Measurements from ENCODE around the gene OR8U1.
"Not testable (repeated sequence)": the region's sequence is repeated elsewhere in the genome, so short reads cannot be mapped to it uniquely, and the experiment has no call there.

OR8U1 gene

GRCh38 chr11:56375324-56375723, at the start of gene OR8U1:
TSS of gene OR8U1 (plus strand) at chr11:56375624. CDS start at chr11:56375624, 0 bp downstream.
- Mint-ChIP-seq H3K9me3 (ENCODE audit: low read depth) (peaks cover 19% of the 10 kb centered on the region), H3K4me3 (no peak within 1 kb of the TSS), H3K36me3 (no peaks in the 10 kb centered on the region), H3K4me1 (ENCODE audit: low read depth) (no peaks in the 10 kb centered on the region), H3K27ac (no peak within 1 kb of the TSS), H3K27me3 (no peaks in the 10 kb centered on the region)

DNA sequence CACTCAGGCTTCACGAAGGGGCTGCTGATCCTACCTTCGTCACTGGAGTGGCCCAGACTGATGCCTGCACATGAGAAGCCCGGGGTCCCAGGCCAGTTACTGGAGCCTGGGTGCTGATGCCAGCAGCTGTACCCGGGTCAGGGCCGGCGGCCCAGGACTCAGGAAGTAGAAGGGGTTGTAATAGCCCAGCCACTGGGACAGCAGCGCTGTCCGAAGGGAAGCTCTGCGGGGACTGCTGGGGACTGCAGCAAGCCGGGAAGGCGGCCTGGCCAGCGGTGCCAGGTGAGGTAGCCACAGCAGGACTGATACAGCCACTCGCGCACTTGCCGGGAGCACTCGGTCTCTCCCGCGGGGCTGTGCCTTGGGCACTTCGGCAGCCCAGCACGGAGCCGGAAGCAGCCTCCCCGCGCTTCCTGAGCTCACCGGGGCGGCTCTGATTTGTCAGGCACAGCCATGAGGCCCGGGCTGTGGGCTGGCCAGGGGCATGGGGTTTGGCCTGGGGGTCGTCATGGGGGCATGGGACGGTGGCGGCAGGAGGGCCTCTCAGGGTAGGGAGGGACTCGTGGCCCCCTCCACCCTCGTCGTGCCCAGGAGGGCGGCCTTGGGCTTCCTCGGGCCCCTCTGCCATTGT, 43.4 kb upstream of the OR8U1 start:
- H3K4me3 Mint-ChIP-seq = no peak overlapping the region
- no peaks in the 10 kb centered on the region for H3K36me3 Mint-ChIP-seq
- peaks cover 4% of the 10 kb centered on the region for H3K9me3 Mint-ChIP-seq (ENCODE audit: low read depth)
- H3K27ac Mint-ChIP-seq = no peak overlapping the region
- H3K27me3 Mint-ChIP-seq = no peaks in the 10 kb centered on the region
- H3K4me1 Mint-ChIP-seq (ENCODE audit: low read depth) = no peaks in the 10 kb centered on the region

GRCh38 chr11:56333156-56333555, 42.3 kb upstream of the OR8U1 start:
- H3K4me1 Mint-ChIP-seq (ENCODE audit: low read depth) = no peaks in the 10 kb centered on the region
- no peaks in the 10 kb centered on the region for H3K36me3 Mint-ChIP-seq
- peaks cover 8% of the 10 kb centered on the region for H3K9me3 Mint-ChIP-seq (ENCODE audit: low read depth)
- no peak overlapping the region for H3K27ac Mint-ChIP-seq
- H3K27me3 Mint-ChIP-seq = no peaks in the 10 kb centered on the region
- no peak overlapping the region for H3K4me3 Mint-ChIP-seq

DNA sequence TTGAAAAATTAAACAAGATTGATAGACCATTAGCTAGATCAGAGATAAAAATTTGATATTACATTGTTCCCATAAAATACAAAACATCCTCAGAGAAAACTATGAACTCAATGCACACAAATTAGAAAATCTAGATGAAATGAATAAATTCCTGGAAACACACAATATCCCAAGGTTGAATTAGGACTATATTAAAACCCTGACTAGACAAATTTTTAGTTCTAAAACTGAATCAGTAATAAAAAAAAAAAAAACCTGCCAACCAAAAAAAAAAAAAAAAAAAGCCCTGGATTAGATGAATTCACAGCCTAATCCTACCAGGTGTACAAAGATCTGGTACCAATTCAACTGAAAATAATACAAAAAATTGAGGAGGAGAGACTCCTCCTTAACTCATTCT, 35.1 kb upstream of the OR8U1 start:
- H3K27me3 Mint-ChIP-seq = no peaks in the 10 kb centered on the region
- H3K36me3 Mint-ChIP-seq = no peaks in the 10 kb centered on the region
- H3K4me1 Mint-ChIP-seq (ENCODE audit: low read depth) = no peaks in the 10 kb centered on the region
- no peak overlapping the region for H3K4me3 Mint-ChIP-seq
- H3K9me3 Mint-ChIP-seq (ENCODE audit: low read depth) = peaks cover 33% of the 10 kb centered on the region
- no peak overlapping the region for H3K27ac Mint-ChIP-seq

- H3K27me3 Mint-ChIP-seq = no peaks in the 10 kb centered on the region
- no peak within 1 kb of the TSS for H3K27ac Mint-ChIP-seq
- H3K36me3 Mint-ChIP-seq = no peaks in the 10 kb centered on the region
- H3K4me1 Mint-ChIP-seq (ENCODE audit: low read depth) = no peaks in the 10 kb centered on the region
- no peak within 1 kb of the TSS for H3K4me3 Mint-ChIP-seq
- peaks cover 27% of the 10 kb centered on the region for H3K9me3 Mint-ChIP-seq (ENCODE audit: low read depth)
Observed at GRCh38 chr11:56345739-56346138, 29.7 kb upstream of the OR8U1 start, which contains the start of gene OR8K1. TSS of gene OR8K1 (plus strand) at chr11:56346039. CDS start at chr11:56346039, 0 bp downstream.

DNA sequence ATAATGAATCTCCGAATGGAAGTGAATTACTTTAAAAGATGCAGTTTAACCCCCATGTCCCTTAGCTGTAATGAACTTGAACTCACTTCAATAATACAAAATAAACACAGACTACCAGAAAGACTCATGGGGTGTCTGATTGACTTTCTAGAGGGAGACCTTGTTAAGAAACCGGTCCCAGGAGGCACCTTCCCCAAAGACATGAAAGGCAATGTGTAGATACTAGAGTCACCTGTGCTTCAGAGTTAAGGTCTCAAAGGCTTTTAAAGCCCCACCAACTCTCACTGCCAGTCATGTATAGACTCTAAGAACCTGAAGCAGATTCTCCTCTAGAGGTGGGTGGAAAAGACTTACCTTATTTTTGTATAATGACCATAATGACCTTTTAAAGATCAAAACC, 21.4 kb upstream of the OR8U1 start, which contains the start of gene OR8J1:
Gene OR8J1, plus strand, starts transcription at position 301 of the 400 bp plus-strand sequence. CDS start 5,956 bp downstream, outside the sequence.
- Mint-ChIP-seq H3K4me1 (ENCODE audit: low read depth) (no peaks in the 10 kb centered on the region), H3K9me3 (ENCODE audit: low read depth) (peaks cover 4% of the 10 kb centered on the region), H3K4me3 (no peak within 1 kb of the TSS), H3K27ac (no peak within 1 kb of the TSS), H3K27me3 (no peaks in the 10 kb centered on the region), H3K36me3 (no peaks in the 10 kb centered on the region)

DNA sequence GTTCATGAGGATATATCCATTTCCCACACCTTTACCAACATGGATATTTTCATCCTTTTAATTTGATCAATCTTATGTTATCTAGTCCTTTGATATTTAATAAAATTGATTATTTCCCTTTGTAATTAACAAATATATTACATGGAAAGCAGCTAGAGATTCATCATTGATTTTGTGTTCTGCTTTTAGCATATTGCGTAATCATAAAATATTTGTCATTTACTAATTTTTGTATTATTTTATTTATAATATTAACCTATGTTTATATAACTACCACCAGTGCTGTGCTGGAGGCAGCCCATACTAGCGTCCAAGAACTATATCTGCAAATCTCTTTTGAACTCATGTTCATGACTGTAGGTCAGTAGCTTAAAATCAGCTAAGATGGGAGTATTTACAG, 4.7 kb downstream of the OR8U1 start:
- peaks cover 21% of the 10 kb centered on the region for H3K9me3 Mint-ChIP-seq (ENCODE audit: low read depth)
- H3K4me3 Mint-ChIP-seq = no peak overlapping the region
- H3K27ac Mint-ChIP-seq = no peak overlapping the region
- H3K36me3 Mint-ChIP-seq = no peaks in the 10 kb centered on the region
- H3K4me1 Mint-ChIP-seq (ENCODE audit: low read depth) = no peaks in the 10 kb centered on the region
- H3K27me3 Mint-ChIP-seq = no peaks in the 10 kb centered on the region

DNA sequence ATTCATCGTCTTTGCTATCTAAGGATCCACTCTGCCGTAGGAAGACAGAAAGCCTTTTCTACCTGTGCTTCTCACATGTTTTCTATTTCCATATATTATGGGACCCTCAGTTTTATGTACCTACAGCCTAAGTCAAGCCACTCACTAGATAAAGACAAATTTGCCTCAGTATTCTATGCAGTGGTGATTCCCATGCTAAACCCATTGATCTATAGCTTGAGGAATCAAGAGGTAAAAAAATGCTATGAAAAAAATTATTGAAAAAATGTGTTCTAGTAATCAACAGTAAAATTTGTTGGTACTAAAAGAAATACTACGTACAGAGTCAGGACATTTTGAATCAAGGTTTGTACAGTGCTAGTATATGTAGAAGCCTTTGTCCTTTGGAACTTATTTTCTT, 19.0 kb downstream of the OR8U1 start:
- no peak overlapping the region for H3K27ac Mint-ChIP-seq
- H3K4me1 Mint-ChIP-seq (ENCODE audit: low read depth) = no peaks in the 10 kb centered on the region
- H3K27me3 Mint-ChIP-seq = no peaks in the 10 kb centered on the region
- no peak overlapping the region for H3K4me3 Mint-ChIP-seq
- no peaks in the 10 kb centered on the region for H3K36me3 Mint-ChIP-seq
- H3K9me3 Mint-ChIP-seq (ENCODE audit: low read depth) = peaks cover 16% of the 10 kb centered on the region

DNA sequence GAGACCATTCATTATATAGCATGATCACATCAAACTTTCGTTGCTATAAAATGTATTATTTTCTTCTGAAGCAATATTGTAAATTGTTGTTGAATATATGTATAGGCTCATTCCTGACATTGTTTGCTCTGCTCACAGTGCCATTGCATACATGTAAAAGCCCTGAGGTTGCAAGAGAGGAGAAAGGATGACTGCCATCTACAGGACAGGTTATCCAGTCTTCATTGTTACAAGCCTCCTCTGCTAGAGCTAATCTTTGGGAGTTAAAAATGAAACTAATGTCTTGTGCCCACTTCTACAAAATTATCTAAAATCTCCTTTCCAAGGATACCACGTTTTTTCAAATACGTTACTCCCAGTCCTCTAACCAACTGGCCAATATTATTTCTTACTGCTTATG, 20.6 kb downstream of the OR8U1 start:
- no peaks in the 10 kb centered on the region for H3K27me3 Mint-ChIP-seq
- H3K27ac Mint-ChIP-seq = no peak overlapping the region
- no peaks in the 10 kb centered on the region for H3K36me3 Mint-ChIP-seq
- H3K4me1 Mint-ChIP-seq (ENCODE audit: low read depth) = no peaks in the 10 kb centered on the region
- no peak overlapping the region for H3K4me3 Mint-ChIP-seq
- H3K9me3 Mint-ChIP-seq (ENCODE audit: low read depth) = peaks cover 16% of the 10 kb centered on the region

DNA sequence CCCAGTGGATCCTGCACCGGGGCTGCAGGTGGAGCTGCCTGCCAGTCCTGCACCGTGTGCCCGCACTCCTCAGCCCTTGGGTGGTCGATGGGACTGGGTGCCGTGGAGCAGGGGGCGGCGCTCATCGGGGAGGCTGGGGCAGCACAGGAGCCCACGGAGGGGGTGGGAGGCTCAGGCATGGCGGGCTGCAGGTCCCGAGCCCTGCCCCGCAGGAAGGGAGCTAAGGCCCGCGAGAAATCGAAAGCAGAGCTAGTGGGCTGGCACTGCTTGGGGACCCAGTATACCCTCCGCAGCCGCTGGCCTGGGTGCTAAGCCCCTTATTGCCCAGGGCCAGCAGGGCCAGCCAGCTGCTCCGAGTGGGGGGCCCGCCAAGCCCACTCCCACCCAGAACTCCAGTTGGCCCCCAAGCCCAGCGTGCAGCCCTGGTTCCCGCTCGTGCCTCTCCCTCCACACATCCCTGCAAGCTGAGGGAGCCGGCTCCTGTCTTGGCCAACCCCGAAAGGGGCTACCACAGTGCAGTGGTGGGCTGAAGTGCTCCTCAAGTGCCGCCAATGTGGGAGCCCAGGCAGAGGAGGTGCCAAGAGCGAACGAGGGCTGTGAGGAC, 26.5 kb downstream of the OR8U1 start:
- not testable (repeated sequence) for H3K4me3 Mint-ChIP-seq; H3K4me1 Mint-ChIP-seq (ENCODE audit: low read depth); H3K27me3 Mint-ChIP-seq; H3K36me3 Mint-ChIP-seq; H3K27ac Mint-ChIP-seq
- peaks cover 10% of the 10 kb centered on the region for H3K9me3 Mint-ChIP-seq (ENCODE audit: low read depth)

DNA sequence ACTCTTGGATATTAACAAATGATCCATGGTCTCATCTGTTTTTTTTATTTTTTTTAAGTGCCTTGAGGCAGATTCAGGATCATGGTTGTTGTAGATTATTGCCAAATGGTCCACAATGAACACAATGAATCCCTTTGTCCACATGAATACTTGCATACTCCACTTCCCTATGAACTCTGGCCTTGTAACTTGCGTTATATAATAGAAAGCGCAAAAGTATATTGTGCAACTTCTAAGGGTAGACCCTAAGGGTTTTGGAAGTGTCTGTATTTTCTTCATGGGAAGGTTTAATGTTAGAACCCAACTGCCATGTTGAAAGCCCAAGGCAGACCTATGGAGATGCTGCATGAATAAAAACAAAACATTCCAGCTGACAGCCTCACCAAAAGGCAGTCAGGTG, 29.0 kb downstream of the OR8U1 start:
- Mint-ChIP-seq H3K27ac (no peak overlapping the region), H3K4me3 (no peak overlapping the region), H3K27me3 (no peaks in the 10 kb centered on the region), H3K4me1 (ENCODE audit: low read depth) (no peaks in the 10 kb centered on the region), H3K9me3 (ENCODE audit: low read depth) (peaks cover 29% of the 10 kb centered on the region), H3K36me3 (no peaks in the 10 kb centered on the region)

DNA sequence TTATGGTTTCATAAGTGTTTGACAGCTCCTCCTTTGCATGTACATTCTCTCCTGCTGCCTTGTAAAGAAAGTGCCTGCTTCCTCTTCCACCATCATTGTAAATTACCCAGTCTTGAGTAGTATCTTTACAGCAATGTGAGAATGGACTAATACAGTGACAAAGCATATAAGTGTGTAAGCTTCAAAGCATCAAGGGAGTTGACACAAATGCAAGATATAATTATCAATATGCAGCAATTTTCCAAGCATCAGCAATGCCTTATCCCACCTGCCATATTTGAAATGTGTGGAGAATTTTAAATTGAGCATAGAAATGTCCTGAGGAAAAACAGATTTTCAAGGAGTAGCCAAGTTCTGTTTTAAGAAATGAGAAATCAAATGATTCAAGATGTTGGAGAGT, 35.4 kb downstream of the OR8U1 start:
- H3K27ac Mint-ChIP-seq = no peak overlapping the region
- no peaks in the 10 kb centered on the region for H3K36me3 Mint-ChIP-seq
- no peak overlapping the region for H3K4me3 Mint-ChIP-seq
- peaks cover 30% of the 10 kb centered on the region for H3K9me3 Mint-ChIP-seq (ENCODE audit: low read depth)
- H3K27me3 Mint-ChIP-seq = no peaks in the 10 kb centered on the region
- H3K4me1 Mint-ChIP-seq (ENCODE audit: low read depth) = no peaks in the 10 kb centered on the region

DNA sequence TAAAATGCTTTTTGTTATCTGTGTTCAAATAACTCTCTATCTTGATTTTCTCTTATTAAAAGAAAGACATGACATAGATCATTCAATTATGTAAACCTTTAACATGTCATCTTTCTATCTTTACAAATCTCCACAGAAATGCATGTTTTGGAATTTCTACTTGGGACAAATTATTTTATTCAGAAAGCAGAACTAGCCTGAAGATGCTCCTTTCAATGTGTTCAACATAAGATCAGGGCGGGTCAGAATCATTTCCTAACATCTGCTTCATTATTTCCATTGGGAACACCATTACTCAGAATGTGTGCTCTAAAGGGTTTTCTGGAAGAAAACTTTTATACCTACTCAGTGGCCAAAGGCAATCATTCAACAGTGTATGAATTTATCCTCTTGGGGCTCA, 37.0 kb downstream of the OR8U1 start, which contains the start of gene OR5AL1:
Gene OR5AL1, plus strand, starts transcription at position 301 of the 400 bp plus-strand sequence.
- Mint-ChIP-seq H3K9me3 (ENCODE audit: low read depth) (peaks cover 24% of the 10 kb centered on the region), H3K27me3 (no peaks in the 10 kb centered on the region), H3K36me3 (no peaks in the 10 kb centered on the region), H3K27ac (no peak within 1 kb of the TSS), H3K4me1 (ENCODE audit: low read depth) (no peaks in the 10 kb centered on the region), H3K4me3 (no peak within 1 kb of the TSS)

All from activated naive CD8-positive, alpha-beta T cell (primary cell).